Activated T-cell treated with anti-CD3 and anti-CD28 coated beads, Interleukin-2, amount 50 U/mL, for 1 hour (primary cell): Measurements from ENCODE around the gene GAS7.
"Not testable (repeated sequence)": the region's sequence is repeated elsewhere in the genome, so short reads cannot be mapped to it uniquely, and the experiment has no call there.

Source experiments
- DNase-seq: peaks from one replicate; pipeline ENCODE4 v3.0.0-alpha.2; 2020

GAS7 gene

DNA sequence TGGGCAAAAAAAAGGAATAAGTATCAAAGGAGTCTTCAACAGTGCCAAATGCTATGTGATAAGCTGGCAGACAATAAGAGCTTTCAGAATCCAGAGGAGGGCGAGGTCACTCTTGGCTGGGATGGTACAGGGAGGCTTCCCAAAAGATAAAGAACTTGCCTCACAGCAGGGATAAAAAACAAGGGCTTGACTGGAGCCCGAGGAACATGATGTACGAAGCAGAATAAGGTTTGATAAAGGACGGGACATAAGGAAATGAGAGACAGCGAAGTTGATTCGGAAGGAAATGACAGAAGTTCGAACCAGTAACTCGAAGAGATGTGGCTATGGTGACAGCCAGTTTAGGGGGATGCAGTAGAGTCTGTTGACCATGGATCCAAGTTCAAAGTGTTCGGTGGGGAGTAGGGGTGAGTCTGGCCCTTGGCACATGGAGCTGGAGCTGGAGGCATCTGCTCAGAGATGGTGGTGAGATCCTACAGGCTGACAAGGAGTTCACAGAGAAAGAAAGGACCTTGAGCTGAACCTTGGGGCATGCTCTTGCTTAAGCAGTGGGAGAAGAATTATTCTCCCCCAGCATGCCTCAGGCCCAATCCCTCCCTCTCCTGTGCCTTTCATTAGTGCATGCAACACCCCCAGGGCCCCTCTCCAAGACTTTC lies 155.7 kb downstream of the GAS7 start:
- DNase-seq = no peak

- DNase-seq = no peak
Measured at GRCh38 chr17:10041916-10042588, 156.4 kb downstream of the GAS7 start.

DNA sequence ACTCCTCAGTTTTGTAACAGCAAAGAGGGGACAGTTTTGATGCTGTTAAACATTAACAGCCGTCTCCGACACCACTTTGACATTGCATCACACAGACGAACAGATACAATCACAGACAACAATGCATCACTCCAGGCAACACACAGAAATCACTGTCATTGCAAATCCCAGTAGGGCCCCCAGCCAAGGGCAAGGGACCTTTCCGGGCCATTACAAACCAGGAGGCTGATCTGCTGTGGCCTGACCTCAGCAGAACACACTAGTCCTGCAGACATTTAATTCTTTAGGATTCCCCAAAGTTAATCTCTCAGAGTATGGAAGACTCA lies 157.2 kb downstream of the GAS7 start:
- DNase-seq = no peak

DNA sequence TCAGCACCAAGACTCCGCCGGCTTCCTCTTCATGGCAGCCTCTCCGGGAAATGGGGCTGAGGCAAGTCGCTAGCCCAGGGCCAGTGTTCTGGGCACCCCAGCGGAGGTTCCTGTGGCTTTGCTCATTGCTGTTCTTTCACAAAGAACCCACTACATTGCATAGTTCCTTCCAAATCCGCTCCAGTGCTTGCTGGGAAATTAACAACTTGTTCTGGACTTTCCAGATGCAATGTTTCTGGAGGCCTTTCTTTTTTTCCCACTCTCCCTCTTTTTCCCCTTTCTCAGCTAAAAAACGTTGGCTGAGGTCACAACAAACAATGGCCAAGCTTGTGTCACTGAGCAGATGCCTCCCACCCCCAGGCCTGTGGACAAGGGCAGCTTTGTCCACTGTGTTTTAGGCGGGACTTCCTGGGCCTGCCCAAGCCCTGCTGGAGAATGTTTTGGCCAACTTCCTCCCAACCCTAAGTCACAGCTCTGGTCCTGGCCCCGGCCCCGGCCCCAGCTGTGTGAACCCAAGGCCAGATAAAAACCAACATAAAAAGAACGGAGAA lies 161.8 kb downstream of the GAS7 start:
- no peak for DNase-seq

DNA sequence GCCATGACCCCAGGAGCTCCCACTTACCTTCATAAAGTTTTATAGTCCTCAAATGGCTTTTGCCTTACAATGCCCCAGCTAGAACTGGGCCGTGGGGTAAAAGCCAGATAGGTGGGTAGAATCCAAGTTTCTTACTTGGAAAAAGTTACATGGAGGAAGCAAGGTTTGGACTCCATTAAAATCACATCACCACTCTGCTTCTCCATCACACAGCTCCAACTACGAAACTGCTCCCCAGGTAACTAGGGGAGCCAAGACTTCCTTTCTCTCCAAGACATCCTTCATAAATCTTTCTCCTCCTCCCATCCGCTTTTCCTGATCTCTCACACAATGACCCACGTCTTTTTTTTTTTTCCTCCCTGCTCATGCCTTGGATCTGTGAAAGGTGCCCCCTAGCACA lies 162.5 kb downstream of the GAS7 start:
- DNase-seq = no peak

DNA sequence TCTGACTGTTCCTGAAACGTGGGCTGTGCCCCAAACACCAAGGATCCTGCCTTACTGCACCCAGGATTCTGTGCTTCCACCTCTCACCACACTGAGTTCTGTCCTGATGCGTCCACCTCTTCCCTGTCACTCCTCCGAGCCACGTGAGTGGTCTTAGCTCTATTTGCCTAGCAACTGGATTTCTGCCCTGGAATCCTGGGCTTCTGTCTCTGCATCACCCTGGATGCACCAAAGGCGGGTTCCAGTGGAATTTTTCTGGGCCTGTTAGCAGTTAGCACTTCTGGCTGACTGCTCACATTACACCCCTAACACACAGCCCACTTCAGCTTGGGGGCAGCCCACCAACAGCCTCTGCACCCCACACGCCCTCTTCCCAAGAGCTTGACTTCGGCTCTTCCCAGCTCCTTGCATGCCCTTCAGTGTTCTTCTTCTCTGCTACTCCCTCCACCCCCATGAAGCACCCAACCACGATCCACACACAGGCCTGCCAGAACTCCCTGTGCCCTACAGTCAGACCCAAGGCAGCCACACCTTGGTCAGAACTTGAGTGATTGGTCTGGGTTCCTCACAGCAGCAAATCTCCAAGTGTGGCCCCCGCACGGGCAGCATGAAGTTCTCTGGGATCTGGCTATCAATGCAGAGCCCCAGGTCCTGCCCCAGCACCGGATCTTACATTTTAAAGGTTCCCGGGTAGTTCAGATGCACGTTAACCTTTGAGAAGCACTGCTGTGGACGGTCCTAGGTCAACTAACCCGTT lies 163.5 kb downstream of the GAS7 start:
- DNase-seq = no peak

DNA sequence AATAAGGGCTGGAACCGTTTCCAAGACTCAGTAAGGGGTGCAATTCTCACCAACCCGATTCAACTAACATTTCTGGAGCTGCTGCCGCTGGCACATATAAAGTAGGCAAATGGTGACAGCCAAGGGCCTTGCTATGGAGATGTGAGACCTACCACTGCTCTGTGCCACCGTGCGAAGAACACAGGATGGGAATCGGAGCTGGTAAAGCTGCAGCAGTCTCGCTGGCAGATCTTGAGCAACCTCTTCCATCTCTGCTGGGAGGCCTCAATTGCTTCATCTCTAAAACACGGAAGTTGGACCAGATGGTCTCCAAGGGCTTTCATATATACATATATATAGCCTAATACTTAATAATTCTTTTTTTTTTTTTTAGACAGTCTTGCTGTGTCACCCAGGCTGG lies 164.4 kb downstream of the GAS7 start:
- DNase-seq = no peak

- DNase-seq = no peak
Measured at GRCh38 chr17:10033449-10033848, 165.0 kb downstream of the GAS7 start.

DNA sequence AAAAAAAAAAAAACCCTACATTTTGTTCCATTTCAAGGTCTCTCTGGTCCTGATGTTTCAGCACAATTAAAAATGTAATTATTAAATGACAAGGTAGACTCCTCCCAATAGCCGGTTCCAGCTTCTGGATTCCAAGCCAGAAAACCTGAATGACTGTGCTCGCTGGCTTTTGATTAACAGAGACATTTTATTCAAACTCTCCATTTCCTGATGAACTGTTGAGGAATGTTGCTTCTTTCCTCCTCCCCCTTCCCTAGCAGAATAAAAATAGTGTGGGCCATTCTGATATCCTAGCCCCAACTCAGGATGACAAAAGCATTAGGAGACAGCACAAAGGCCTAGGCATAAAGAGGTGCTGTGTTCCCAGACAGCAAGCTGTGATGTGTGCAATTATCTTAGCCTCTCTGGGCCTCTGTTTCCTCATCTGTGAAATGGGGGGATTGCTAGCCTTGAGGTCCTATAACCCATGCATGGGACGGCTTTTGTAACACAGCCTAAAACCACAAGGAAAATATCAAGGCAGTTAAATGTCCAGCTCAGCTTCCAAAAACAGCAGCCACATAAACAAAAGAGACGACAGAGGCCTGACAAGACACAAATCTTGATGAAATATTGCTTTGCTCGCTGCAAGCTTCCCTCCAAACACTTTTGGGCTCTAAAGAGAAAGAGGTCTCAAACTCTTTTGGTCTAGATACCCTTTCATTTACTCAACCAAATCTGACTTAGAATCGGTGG lies 166.1 kb downstream of the GAS7 start:
- no peak for DNase-seq

- no peak for DNase-seq
Measured at GRCh38 chr17:10031606-10032005, 166.8 kb downstream of the GAS7 start.

GRCh38 chr17:10031127-10031526 lies 167.3 kb downstream of the GAS7 start:
- no peak for DNase-seq

DNA sequence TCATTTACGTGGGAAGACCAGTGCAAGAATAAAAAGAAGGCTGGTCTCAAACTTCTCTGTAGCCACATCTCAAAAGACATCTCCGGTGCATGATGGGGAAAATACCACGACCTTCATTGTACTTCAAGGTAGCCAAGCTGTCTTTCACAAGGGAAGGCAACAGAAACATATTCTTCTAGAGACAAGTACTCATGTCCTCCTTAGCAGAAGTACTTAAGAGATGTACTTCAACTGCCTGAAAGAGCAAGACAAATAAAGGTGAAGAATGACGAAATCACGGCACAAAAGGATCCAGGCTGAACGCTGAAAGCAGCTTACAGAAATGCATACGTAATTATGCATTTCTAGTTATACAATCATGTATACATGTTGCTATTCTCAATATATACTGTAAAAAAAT lies 169.3 kb downstream of the GAS7 start:
- DNase-seq = no peak

DNA sequence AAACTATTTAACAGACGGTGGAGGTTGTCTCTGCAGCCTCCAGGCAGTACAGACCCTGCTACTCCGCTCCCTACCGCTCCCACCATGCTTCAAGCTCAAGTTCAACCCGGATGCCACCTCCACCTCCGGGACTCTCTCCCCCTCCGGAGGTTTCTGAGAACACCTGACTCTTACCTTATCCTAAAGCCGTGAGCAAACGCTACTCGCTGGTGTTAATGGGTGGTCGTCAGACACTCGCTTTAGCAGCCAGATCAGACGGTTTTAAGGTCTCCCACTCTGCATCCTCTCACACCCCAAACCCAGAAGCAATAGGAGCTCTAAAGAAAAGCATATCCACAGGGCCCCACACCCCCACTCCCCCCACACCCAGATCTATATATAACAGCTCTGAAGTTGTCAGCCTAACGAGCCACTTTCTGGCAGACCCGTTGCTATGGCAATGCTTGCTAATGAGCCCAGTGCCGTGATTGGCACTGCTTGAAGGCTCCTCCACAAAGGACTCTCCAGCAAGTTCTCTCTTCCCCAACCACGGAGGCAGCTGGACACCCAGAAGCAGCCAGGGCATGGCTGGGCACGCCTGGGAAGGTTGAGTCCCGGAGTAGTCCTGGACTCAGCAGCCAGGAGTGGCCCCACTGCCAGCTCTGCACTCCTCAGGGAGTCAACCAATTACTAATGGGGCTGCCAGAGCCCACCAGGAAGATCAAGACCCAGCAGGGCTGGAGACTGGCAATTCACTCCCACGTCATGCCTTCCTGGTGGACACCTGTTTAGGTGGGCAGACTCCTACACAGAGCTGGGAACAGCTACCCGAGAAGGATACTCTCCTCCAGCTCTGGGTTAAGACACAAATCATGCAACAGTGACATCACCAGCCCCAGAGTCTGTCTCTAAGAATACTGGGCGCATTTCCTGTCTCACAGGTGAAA lies 172.2 kb downstream of the GAS7 start:
- DNase-seq = no peak

GRCh38 chr17:10025224-10025623 lies 173.2 kb downstream of the GAS7 start:
- no peak for DNase-seq

DNA sequence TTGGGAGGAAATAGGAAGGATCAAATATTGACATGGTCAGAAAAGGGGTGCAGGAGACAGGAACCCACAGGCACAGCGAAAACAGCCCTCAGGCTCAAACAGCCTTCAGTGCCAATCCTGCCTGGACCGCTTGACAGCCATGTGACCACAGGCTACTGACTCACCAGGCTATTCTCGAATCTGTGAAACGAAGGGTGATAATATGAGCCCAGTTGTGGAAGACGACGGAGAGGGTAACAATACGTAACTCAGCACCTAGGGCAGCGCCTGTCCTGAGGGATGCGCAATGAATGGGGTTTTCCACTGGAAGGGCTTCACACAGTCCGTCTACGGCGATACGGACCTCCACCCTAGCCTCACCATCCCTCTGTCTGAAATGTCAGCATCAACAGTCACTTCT lies 176.0 kb downstream of the GAS7 start:
- no peak for DNase-seq

DNA sequence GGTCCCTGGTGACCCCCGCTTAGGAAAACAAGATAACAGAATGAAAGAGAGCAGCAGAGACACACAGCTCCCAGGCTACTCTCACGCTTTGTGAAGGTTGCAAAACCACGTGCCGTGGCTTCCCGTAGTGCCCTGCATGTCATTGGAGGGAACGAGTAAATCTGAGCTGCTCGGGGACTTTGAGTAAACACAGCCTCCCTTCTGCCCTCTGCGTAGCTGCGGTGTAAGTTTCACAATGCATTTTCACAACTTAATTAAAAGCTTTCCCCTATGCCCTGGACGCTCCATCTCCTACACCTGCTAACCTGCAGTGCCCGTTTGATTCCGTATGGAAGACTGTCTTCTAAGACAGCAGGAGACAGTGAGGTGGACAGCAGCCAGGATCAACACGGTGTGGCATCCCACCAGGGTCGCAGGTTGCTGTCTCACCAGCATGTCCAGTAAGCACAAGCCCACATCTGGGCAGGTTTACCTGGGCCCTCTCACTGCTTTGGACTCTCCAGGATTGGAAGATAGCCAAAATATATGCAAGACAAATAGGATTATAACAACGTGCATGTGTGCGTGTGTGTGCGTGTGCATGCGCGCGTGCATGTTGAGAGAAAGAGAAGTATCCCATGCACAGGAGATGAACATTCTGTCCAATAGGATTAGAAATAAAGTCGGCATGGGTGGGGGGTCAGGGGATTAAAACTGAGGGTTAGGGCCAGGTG lies 177.0 kb downstream of the GAS7 start:
- no peak for DNase-seq

GRCh38 chr17:10019941-10020451 lies 178.4 kb downstream of the GAS7 start:
- no peak for DNase-seq

DNA sequence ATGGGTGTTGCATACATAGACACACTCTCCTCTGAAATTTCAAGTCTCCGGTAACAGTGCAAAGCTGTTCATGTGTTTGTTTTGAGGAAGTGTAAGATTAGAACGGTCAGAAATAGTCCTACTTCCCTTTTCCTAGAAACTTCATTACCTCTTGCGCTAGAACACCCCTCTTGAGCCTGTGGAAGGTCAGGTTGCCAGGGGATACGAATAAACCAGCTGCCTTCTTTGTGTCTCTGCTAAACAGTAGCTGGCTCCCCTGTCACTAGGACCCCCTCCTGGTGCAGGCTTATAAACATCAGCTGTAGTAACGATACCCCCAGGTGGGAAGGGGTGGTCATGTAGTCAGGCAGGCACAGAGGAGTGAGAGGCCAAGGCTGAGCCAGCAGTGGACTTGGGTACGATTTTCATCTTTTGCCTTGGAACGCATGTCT lies 179.9 kb downstream of the GAS7 start:
- DNase-seq = no peak

DNA sequence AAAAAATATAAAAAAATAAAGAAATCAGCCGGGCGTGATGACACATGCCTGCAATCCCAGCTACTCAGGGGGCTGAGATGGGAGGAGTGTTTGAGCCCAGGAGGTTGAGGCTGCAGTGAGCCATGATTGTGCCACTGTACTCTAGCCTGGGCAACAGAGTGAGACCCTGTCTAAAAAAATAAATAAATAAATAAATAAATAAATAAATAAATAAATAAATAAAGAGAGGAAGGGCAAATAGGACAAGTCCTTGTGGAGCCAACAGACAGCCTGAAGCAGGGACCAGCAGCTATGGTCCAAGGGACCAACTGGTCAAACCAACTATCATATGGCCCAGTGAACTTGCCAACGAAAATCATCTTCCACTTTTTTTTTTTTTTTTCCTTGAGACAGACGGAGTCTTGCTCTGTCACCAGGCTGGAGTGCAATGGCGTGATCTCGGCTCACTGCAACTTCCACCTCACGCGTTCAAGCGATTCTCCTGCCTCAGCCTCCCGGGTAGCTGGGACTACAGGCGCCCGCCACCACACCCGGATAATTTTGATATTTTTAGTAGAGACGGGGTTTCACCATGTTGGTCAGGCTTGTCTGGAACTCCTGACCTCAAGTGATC lies 181.3 kb downstream of the GAS7 start:
- not testable (repeated sequence) for DNase-seq

DNA sequence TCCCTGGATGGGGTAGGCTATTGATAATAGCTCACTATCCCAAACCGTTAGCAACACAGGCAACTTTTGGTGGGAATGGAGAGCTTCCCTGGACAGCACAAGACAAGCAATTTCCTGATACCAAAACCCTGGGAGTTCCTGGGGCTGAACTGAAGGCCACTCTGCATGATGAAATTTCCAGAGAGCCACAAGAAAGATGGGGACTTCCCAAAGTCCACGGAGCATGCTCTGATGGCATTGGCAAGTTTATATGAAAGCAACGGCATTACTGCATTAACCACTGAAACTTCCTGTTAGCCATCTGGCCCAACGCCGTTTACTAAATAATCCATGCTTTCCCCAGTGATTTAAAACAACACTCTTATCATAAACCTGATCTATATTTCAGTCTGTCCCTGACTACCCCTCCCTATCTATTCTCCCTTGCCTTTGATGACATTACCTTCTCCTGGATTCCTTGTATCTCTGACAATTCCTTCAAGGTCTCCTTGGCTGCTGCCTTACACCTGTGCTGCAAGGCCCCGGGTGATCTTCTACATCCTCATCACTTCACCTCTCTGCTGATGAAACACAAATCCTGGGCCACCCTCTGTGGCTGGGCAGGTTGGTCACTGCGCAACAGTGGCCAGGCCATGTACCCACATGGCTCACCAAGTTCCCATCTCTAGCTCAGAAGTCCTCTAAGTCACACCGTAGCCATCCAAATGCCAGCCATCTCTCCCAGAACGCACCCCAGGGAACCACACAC lies 184.9 kb downstream of the GAS7 start:
- no peak for DNase-seq
